ENCODE measurements around the gene GPR12.

Gene GPR12

GRCh38 chr13:26706381-26706780 is 54.2 kb downstream of the GPR12 start:
- Histone ChIP-seq H3K4me1 (no peaks in the 10 kb centered on the region), H3K36me3 (no peaks in the 10 kb centered on the region), H3K4me3 (ENCODE audit: low read depth, low read length) (no peak overlapping the region), H3K9me3 (no peaks in the 10 kb centered on the region), H3K27me3 (peaks cover 22% of the 10 kb centered on the region)
- 0 out of 2 replicates have a peak, but pooled peaks have one; percentile 9 for TF ChIP-seq CTCF (IDR thresholded peaks at IDR 0.05; ENCODE audit: low read depth, low read length)
- DNase-seq: no peak

GRCh38 chr13:26705536-26705935 is 55.0 kb downstream of the GPR12 start:
- no peaks in the 10 kb centered on the region for H3K9me3 ChIP-seq
- peaks cover 23% of the 10 kb centered on the region for H3K27me3 ChIP-seq
- no peak for TF ChIP-seq CTCF (IDR thresholded peaks at IDR 0.05; ENCODE audit: low read depth, low read length)
- no peak for DNase-seq
- no peak overlapping the region for H3K4me3 ChIP-seq (ENCODE audit: low read depth, low read length)
- no peaks in the 10 kb centered on the region for H3K36me3 ChIP-seq
- H3K4me1 ChIP-seq: no peaks in the 10 kb centered on the region

Data from BE2C (cell line).